ENCODE data around the gene IVNS1ABP. TPM values are rescaled to one million over a fixed set of nuclear protein-coding genes. Genes with fewer than 3 reads are reported as not detected.
A peak's percentile ranks its signal among the peaks of the same experiment; 100 is the strongest.

Gene IVNS1ABP
- total and polyA plus RNA-seq, 9 of the 15 experiments (the other 6 are each of a cell fraction or from before 2014, with no cell fraction given), result 30.6 to 126 (median 77.7) TPM

GRCh38 chr1:185316163-185317033, 645 bp downstream of the IVNS1ABP start (continued):
- TF ChIP-seq SAP30 (IDR thresholded peaks at IDR 0.05; ENCODE audit: borderline replicate concordance, insufficient read depth, low read depth, low read length, poor library complexity, severe bottlenecking) (no peak), JUN (IDR thresholded peaks at IDR 0.05; ENCODE audit: borderline replicate concordance, low read depth, low read length) (no peak), JUN (CRISPR knock-in tag; IDR thresholded peaks at IDR 0.05; ENCODE audit: borderline replicate concordance) (no peak; the same call in 1 of the 2 replicates), NCOA4 (IDR thresholded peaks at IDR 0.05; ENCODE audit: partially characterized antibody) (no peak), RBM14 (IDR thresholded peaks at IDR 0.05; ENCODE audit: borderline replicate concordance, insufficient read depth, low read depth, low read length) (no peak), MAZ (CRISPR knock-in tag; conservative IDR thresholded peaks at IDR 0.05 in 1 of 2, IDR thresholded peaks at IDR 0.05 in 1 of 2) (peak; percentile 84 to 92), CHD2 (IDR thresholded peaks at IDR 0.05; ENCODE audit: low read depth, low read length) (peak; percentile 47; the same call in 1 of the 2 replicates), NFE2 (IDR thresholded peaks at IDR 0.05; ENCODE audit: low read depth) (no peak), ADNP (tag; IDR thresholded peaks at IDR 0.05) (no peak), ZNF766 (CRISPR knock-in tag; conservative IDR thresholded peaks at IDR 0.05) (no peak), KLF13 (tag; IDR thresholded peaks at IDR 0.05; ENCODE audit: borderline replicate concordance, low read depth) (peak; percentile 41; the same call in 1 of the 2 replicates), ARID4B (CRISPR knock-in tag; IDR thresholded peaks at IDR 0.05) (peak; percentile 93; the same call in 1 of the 2 replicates), ZNF165 (CRISPR knock-in tag; IDR thresholded peaks at IDR 0.05; ENCODE audit: borderline replicate concordance) (no peak), U2AF1 (optimal IDR thresholded peaks at IDR 0.05; ENCODE audit: low read depth, low read length) (no peak), SMARCE1 (IDR thresholded peaks at IDR 0.05) (no peak), ATF2 (CRISPR knock-in tag; IDR thresholded peaks at IDR 0.05) (no peak), ZNF212 (CRISPR knock-in tag; IDR thresholded peaks at IDR 0.05) (peak; percentile 57; the same call in 1 of the 2 replicates), ZNF146 (CRISPR knock-in tag; IDR thresholded peaks at IDR 0.05; ENCODE audit: unreplicated experiment) (no peak), SMC3 (conservative IDR thresholded peaks at IDR 0.05; ENCODE audit: insufficient read depth, low read depth, low read length) (no peak), ZFP36 (IDR thresholded peaks at IDR 0.05; ENCODE audit: low read depth, low read length, partially characterized antibody) (no peak)
- TF ChIP-seq, protein P1, sequence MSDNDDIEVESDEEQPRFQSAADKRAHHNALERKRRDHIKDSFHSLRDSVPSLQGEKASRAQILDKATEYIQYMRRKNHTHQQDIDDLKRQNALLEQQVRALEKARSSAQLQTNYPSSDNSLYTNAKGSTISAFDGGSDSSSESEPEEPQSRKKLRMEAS (CRISPR knock-in tag; IDR thresholded peaks at IDR 0.05), result peak; percentile 68; the same call in 1 of the 2 replicates
